ENCODE data around the gene ZBTB24.
"Not testable (repeated sequence)": the region's sequence is repeated elsewhere in the genome, so short reads cannot be mapped to it uniquely, and the experiment has no call there.

Gene ZBTB24

DNA sequence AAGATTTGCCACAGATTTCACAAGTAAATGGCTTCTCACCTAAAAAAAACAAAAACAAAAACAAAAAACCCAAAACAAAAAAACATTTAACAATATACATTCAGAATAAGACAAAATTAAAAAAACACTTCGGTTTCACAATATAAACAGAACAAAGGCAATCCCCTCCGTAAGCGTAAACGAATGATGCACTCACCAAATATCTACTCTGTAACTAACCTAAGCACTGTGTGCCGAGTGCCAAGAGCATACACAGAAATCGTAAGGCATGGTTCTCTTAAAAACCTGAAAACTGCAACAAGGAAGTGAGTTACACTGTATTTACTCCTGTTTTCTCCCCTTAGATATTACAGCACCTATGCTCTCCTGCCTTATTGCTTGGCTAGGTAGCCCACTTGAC lies 15.3 kb downstream of the ZBTB24 start:
- DNase-seq: no peak

DNA sequence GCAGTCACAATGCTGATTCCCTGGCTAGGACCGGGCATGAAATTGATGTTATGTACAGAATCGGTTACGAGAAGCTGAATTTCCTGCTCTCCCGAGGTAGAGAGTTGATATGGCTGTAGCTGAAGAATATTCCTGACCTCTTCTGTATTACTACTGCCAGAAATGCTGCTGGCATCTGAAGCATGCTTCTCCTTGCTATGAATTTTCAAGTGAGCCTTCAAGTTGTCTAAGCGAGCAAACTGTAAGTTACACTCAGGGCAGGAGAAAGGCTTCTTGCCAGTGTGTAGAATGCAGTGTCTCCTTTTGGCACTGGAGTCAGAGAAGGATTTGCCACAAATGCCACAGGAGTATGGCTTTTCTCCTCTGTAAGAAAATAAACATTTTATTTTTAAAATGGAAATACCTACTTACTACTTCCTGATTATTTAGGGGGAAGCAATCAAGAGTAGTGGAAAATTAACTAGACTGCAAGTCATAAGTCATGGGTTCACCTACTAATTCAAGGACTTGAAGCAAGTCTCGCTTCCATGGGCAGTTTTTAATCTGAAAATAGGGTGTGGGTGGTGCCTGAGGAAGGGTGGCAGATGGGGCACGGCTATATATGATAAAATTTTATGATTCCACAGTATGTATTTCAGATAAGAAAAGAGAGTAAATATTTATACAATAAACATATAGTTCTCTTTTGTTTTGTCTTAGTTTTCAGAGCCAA lies 16.7 kb downstream of the ZBTB24 start:
- no peak for DNase-seq

DNA sequence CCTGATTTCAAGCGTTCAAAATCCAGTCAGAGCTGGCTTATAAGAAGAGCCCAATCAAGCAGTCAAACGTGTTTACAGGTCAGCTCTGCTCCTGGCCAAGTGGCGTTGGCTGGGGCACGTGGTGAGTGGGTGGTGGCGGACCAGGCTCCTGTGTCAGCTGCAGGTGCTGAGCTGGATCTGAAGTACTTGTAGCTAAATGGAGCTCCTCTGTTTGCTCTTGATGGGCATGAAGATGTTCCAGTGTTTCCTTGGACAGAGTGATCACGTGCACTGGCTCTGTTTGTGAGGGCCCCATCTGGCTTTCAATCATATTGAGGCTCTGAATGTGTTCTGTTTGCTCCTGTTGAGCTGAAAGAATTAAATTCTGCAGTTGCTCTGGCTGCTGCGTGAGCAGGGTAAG lies 17.2 kb downstream of the ZBTB24 start:
- DNase-seq: no peak

DNA sequence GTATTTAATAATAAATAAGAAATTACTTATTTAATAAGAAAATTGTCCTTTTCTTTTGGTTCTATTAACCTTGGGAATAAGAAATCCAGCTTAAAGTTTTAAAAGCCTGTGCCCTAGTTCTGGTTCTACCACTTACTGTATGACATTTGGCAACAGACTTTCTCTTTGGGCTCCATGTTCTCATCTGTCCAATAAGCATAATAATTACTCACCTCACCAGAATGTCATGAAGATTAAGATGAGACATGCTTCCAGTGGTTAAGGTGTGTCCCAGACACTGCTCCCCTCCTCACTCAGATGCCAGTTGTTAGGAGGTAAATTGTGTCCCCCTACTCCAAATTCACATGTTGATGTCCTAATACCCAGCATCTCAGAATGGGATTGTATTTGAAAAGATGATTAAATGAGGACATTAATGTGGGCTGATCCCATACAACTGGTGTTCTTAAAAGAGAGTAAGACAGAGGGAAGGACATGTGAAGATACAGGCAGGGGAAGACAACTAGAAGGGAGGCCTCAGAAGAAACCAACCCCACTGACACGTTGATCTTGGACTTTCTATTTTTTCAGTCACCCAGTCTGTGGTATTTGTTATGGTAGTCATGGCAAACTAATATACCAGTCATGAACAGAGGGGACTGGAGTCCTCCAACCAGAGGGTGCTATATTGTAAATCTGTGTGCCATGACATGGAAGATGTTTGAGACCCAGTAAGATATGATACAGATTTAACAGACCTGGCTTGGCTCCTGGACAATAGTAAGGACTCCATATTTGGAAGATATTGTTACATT lies 21.1 kb downstream of the ZBTB24 start:
- no peak for DNase-seq

DNA sequence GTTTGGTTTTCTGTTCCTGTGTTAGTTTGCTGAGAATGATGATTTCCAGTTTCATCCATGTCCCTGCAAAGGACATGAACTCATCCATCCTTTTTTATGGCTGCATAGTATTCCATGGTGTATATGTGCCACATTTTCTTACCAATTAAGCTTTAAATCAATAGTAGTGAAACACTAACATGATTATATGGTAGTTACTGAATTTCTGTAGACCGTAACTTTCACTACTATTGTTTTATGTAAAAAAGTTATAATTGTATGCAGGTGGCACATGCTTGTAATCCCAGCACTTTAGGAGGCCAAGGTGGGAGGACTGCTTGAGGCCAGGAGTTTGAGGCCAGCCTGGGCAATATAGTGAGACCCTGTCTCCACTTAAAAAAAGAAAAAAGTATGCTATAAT lies 21.8 kb downstream of the ZBTB24 start:
- not testable (repeated sequence) for DNase-seq

DNA sequence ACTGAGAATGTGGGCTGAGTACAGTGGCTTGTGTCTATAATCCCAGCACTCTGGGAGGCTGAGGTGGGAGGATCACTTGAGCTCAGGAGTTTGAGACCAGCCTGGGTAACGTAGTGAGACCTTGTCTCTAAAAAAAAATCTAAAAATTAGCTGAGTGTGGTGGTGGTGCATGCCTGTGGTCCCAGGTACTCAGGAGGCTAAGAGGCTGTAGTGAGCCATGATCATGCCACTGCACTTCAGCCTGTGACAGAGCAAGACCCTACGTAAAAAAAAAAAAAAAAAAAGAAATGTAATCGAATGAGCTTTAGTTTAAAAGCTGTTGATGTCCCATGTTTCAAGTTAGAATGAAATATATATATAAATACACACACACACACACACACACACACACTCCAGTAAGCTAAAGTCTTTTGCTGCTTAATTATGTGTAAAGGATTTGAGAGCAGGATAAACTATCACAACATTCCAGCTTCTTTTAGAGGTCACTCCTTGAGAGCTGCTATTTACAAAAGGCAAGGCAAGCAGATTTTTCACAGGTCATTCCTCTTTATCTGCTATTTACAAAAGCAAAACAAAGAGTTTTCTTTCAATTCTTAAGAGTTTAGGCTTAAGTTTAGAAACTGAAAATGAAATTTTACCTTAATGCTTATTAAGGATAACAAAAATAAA lies 22.7 kb downstream of the ZBTB24 start:
- no peak for DNase-seq

DNA sequence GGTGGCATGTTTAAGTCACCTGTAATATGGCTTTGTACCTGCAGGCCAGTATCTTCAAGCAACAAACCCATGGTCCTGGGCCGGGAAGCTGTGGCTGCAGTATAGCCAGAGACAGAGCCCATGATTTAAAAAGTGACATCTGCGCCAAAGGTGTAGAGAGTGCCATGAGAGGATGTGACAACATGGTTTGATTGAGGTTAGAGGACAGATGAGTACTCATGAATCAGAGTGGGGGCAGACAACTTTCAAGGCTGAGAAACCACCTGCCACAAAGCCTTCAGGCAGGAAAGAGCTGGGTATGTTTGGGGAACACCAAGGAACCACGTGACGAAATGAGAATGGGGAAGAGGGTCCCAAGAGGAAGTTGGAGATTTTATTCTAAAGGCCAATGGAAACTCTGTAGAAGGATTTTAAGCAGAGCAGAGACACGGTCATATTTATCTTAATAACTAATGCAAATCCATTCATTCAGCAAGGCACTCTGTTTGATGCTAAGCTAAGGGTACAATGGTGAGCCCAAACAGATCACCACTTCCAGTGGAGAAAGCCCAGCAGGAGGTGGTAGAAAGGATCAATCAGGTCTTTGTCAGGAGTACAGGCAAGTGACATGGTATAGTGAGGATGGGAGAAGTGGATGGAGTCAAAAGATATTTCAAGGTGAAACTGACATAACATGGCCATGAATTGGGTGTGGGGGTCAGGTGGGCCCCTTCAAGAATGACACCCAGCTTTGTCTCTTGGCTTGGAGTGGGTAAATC lies 24.1 kb downstream of the ZBTB24 start:
- no peak for DNase-seq

DNA sequence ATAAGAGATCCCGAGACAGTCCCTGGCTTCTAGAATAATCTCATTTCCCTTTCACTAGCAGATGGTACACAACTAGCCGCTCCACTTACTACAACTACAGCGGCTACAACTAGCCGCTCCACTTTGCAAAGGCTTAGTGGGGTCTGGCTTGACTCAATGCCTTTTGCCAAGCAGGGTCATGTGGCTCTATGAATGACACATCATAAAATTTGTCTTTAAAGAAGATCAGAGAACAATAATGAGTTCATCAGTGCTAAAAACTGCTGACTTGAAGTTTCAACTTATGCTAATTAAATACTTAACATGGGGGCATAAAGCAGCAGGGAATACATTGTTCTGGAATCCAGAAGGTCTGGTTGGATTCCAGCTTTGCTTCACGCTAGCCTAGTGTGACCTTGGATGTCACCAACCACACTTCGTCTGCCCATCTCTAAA lies 25.4 kb downstream of the ZBTB24 start:
- DNase-seq: peak; percentile 21

DNA sequence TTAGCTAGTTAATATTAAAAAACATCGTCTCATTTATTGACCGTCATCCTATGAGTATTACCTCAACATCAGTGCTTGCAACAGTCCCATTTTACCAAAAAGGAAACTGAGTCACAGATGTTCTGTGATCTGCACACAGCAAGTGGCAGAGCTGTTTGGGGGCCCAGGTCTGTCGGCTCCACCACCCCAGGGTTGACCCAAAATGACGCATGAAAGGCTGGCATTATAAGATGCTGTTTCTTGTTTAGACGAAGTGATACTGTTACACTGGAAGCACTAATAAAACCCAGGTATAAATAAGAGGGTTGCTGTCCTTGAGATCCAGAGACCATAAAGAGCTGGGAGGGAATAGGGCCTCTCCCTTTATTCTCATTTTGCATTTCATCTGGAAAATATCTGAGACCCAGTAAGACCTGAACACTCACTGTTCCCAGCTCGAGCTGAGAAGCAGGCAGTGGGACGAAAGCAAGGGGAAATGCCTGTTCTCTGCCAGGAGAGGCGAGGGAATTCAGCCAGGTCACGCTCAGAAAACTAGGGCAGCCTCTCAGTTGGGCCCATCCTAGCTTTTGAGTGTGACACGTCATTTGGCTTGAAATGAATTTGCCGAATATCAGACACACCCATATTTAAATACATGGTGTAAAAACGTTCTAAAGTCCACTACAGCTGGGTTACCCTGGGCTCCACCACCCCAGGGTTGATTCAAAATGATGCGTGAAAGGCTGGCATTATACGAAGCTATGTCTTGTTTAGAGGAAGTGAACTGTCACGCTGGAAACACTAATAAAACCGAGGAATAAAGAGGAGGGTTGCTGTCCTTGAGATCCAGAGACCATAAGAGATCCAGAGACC lies 26.1 kb downstream of the ZBTB24 start:
- DNase-seq: peak; percentile 21

DNA sequence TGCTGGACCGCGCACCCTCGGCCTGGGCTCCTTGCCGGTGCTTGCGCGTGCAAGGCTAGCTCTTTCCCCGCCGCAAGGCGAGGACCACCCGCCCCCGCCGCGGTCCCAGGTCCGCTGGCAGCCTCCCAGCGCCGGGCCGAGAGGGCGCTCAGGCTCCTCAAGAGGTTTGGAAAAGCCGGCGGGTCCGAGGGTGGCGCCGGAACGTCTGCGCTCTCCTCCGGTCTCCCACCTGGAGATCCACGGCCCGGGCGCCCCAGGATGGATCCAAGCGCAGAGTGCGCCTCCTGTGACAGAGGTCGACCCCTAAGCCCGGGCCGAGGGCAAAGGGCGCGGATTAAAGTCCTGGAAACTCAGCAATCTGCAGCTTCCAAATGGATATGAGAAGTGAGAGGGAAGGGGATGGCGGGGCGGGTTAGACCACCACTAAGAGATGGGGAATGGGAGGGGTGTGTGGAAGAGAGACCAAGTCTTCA lies 26.9 kb downstream of the ZBTB24 start:
- no peak for DNase-seq

DNA sequence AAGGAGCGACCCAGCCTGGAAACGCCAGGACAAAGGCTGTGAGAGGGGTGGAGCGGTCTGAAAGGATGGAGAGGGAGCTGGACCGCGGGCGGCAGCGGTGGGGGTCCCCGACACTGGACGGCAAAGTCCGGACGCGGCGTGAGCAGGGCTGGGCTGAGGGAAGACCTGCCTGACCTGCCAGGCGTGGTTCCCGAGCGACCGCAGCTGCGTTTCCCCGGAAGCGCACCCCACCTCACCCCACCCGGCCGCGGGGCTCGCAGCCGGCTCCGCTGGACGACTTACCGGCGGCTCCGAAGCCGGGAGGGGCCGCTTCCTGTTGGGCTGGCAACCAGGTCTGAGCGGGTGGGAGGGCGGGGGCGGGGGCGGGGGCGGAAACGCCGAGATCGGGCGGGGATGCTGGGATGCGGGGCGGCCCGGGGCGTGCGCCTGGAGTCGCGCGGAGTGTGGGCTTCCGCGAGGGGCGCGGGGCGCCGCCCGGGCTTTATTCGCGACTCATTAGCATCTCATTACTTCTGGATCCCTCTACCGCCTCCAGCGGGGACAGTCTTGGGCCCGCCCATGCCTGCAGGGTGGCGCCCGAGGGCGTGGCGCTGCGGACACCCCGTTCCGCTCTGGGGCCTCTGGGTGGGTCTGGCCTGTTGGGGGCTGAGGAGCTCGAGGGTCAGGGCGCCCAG lies 27.4 kb downstream of the ZBTB24 start, which contains the start of gene MICAL1:
MICAL1 (minus strand) TSS at position 336 of the 674 bp plus-strand sequence. CDS start 1,576 bp downstream, outside the sequence.
- peak; percentile 66 for DNase-seq

DNA sequence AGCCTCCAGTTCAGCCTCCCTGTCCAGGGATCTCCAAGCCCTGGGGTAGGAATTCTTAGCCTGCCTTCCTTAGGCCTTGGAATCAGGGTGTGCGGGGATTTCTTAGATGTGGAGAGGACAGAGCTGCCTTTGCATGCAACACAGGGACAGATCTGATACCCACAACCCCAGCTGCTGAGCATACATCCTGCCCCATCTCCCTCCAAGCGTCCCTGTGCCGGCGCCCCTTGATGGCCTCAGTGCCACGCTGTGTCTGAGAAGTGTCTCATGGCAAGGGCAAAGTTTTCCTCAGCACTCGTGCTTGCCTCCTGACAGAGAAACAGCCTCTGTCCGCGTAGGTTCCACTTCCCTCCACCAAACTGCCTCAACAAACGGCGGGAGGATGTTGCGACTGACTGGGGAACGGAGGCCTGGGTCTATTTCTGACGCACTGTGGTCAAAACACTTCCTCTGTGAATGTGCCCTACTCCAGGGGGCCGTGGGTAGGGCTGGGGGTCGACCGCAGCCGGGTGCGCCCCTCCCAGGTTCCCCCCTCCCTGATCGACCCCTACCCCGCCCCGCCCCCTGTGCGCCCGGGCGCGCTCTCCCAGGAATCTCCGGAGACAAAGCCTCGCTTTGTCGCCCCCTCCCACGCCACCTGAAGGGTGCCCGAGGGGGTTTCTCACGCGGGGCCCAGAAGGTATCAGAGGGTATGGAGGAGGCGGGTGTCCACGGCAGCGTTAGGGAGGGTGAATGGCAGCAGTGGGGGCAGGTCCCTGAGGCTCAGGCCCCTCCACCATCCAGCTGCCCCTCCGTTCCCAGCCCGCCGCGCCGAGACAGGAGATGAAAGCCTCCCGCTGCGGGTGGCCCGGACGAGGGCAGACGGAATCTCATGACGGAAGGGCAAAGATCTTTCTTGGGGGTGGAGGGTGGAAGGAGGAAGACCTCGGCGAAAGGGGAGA lies 28.3 kb downstream of the ZBTB24 start:
- DNase-seq: peak; percentile 29

DNA sequence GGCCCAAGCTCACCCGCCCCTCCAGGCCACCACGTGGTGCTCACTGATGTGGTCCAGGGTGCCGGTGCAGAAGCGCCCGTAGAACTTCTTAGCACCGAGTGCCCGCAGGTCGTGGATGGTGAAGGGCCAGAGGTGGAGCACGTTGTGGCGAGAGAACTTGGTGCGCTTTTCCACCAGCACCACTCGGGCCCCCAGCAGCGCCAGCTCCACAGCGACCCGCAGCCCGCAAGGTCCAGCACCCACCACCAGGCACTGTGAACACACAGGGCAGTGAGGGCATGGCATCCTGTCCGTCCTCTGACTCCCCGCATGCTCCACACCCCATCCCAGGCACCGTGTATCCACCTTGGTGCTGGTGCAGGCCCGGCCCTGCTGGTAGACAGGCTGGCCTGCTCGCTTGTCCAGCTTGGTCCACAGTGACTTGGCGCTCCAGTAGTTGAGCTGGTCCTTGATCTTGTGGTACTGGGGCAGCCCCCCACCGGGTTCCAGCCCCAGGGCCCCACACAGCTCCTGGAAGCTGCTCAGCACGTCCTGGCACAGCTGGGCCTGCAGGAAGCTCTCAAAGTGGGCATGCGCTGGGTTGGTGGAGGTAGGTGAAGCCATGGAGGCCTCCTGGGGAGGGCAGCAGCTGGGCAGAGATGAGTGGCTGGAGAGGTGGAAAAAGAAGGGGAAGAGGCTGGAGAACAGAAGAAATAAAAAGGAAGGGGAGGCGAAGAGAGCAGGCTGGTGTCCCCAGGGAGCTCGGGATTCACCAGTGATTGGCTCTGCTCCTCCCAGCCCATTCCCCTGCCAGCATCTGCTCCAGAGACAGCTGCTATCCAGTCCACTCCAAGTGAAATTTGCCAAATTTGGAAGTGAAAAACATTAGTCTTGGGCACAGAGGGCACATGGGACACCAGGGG lies 29.2 kb downstream of the ZBTB24 start:
- DNase-seq: peak; percentile 47

DNA sequence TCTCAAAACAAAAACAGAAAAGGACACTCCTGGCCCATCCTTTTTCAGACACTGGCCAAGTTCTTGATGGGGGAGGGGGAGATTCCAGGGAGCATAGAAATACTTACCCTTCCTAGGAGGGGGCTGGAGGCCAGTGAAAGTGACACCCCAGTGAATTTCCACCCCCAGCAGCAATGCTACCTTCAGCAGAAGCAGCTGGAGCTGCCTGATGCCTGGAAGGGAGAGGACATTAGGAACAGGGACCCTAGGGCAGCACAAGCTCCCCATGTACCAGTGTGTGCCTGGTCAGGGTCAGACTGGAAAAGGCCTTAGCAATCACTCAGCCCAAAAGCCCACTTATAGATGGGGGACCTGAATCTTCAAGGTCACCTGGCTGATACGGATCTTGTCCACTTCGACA lies 29.9 kb downstream of the ZBTB24 start:
- DNase-seq: no peak

DNA sequence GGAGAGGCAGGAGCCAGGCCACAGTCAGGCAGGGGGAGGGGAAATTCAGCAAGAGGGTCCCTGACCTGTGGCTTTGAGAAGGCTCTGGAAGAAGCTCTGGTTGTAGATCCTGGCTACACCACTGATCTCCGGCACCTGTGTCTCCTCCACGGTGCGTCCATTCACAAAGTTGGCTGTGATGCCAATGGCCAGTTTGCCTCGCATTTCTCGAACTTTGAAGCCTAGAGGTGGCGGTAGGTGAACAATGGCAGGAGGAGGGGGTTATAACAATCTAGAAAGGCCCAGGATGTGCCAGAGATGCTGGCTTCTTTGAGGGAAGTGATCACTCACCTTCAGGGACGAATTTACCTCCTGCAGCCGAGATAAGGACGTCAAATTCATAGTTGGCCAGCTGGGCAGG lies 30.8 kb downstream of the ZBTB24 start:
- DNase-seq: no peak

DNA sequence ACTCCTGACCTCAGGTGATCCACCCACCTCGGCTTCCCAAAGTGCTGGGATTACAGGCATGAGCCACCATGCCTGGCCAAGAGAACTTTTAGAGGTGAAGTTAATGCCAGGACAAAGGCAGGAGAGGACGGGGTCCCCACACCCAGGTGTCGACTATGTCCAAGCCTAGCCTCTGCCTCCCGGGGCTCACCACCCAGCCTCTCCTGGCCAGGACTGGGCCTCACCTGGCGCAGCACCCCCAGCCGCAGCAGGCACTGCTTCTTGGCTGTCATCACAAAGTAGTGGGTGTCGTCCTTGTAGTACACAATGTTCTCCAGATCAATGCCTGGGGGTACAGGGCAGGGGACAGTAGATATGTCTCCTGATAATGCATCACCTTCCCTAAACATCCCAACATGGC lies 31.6 kb downstream of the ZBTB24 start:
- DNase-seq: no peak

DNA sequence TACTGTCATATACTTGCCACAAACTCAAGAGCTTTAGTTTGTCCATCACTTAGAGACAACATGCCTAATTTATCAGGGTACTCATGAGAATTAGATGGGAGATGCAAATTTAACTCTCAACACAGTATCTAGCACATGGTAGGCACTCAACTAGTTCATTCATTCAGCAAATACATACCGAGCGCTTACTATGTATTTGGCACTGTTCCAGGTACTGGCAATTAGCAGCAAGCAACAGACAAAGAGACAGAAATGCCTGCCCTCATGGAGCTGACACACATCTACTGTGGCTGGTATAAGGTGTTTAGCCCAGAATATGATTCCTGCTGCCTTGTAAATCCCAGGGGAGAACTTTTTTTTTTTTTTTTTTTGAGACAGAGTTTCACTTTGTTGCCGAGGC lies 32.2 kb downstream of the ZBTB24 start:
- no peak for DNase-seq

DNA sequence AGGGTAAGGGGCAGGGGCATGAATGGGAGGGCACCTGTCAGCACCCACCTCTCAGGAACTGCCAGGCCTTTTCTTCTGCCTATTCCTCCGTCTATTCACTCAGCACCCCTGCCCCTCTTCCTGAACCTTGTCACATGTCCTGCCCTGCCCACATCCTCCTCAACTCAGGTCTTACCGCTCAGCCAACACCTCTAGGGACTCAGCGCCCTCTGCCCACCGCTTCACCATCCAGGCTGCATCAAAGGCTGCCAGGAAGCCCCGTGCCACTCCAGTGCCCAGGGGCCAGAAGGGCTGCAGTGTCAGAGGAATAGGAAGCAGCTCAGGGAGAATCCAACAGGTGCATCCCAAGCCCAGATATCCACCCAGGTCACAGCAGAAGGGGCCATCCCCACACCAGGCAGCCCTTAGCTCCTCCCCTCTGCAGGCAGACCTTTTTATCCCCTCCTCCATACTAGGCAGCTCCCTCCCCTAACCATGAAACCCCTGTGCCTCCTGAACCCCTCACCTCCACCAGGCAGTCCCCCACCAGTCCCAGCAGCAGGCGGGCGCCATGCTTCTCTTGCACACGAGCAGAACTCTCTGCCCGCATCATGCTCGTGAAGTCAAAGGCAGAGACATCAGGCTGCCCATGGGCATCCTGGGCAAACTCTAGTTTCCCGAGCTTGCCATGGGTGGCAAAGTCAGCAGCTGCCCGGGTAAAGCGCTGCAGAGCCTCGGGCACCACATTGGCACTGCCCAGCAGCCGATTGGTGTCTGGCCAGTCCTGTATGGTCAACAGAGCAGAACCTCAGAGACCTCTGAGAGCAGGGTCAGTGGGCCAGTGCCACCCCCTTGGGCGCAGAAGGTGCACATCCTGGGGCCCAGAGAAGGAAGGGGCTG lies 33.0 kb downstream of the ZBTB24 start:
- no peak for DNase-seq

Measured in fibroblast of skin of right biceps (primary cell).